Body of pancreas (tissue), 4 donors: ENCODE measurements around the gene ALDH1A3.

ENCODE experiments used
- CTCF ChIP-seq, 7 experiments: fragments of 450-650 bp in 4 of 7; fragments of 200-600 bp in 3 of 7; sonication (generic) in 3 of 7; IDR thresholded peaks; one replicate each; pipeline ENCODE4 v1.5.1; 2016 to 2019; ENCODE audit warnings: antibody characterized with exemption in 7 of 7
- POLR2A ChIP-seq, 3 donors: fragments of 450-650 bp; IDR thresholded peaks; one replicate each; pipeline ENCODE4 v1.6.1; 2016; ENCODE audit warnings: antibody characterized with exemption in 3 of 3, mild to moderate bottlenecking in 2 of 3

GRCh38 chr15:100958326-100959065, 78.9 kb downstream of the ALDH1A3 start:
- no peak for TF ChIP-seq CTCF (IDR thresholded peaks at IDR 0.05)
- TF ChIP-seq POLR2A (IDR thresholded peaks at IDR 0.05): no peak
